ENCODE measurements around the gene KITLG. TPM values are rescaled to one million over a fixed set of nuclear protein-coding genes. Genes with fewer than 3 reads are reported as not detected.

The KITLG gene
- total and polyA plus RNA-seq, 3 experiments from 2014 or later = 0.33 to 0.49 TPM; not detected in 1

GRCh38 chr12:88544991-88545980 lies 35.0 kb downstream of the KITLG start:
- no peaks in the 10 kb centered on the region for H3K27me3 Mint-ChIP-seq
- Histone ChIP-seq H3K36me3 (ENCODE audit: insufficient read depth, low read length) (no peaks in the 10 kb centered on the region), H3K4me1 (ENCODE audit: insufficient read depth, low read length) (no peaks in the 10 kb centered on the region), H3K27me3 (ENCODE audit: insufficient read depth, low read length, poor library complexity, severe bottlenecking) (no peaks in the 10 kb centered on the region), H3K4me3 (ENCODE audit: low read length) (no peak overlapping the region), H3K9me3 (ENCODE audit: low read length) (no peaks in the 10 kb centered on the region), H3K27ac (ENCODE audit: low read depth, low read length) (no peak overlapping the region)
- ChIA-PET POLR2A (no interaction called here), CTCF (no interaction called here)
- no peaks in the 10 kb centered on the region for H3K4me1 Mint-ChIP-seq
- no peak for DNase-seq
- H3K36me3 Mint-ChIP-seq = no peaks in the 10 kb centered on the region
- no peak overlapping the region for H3K27ac Mint-ChIP-seq
- H3K9me3 Mint-ChIP-seq = peaks cover 0 to under 1% (median 0%) of the 10 kb centered on the region in 5 donors
- H3K4me3 Mint-ChIP-seq = no peak overlapping the region

GRCh38 chr12:88539893-88540292 lies 40.4 kb downstream of the KITLG start:
- Mint-ChIP-seq H3K27ac (no peak overlapping the region), H3K9me3 (peaks cover 2 to 8% (median 3%) of the 10 kb centered on the region in 5 donors), H3K36me3 (no peaks in the 10 kb centered on the region), H3K4me3 (no peak overlapping the region), H3K4me1 (no peaks in the 10 kb centered on the region), H3K27me3 (no peaks in the 10 kb centered on the region)
- H3K4me1 ChIP-seq (ENCODE audit: insufficient read depth, low read length) = no peaks in the 10 kb centered on the region
- H3K4me3 ChIP-seq (ENCODE audit: low read length) = no peak overlapping the region
- no peaks in the 10 kb centered on the region for H3K9me3 ChIP-seq (ENCODE audit: low read length)
- H3K36me3 ChIP-seq (ENCODE audit: insufficient read depth, low read length) = no peaks in the 10 kb centered on the region
- DNase-seq = no peak
- H3K27me3 ChIP-seq (ENCODE audit: insufficient read depth, low read length, poor library complexity, severe bottlenecking) = no peaks in the 10 kb centered on the region
- ChIA-PET POLR2A (no interaction called here), CTCF (no interaction called here)
- H3K27ac ChIP-seq (ENCODE audit: low read depth, low read length) = no peak overlapping the region

- H3K27me3 Mint-ChIP-seq = no peaks in the 10 kb centered on the region
Observed at GRCh38 chr12:88538697-88539096, 41.6 kb downstream of the KITLG start.

GRCh38 chr12:88538250-88538649 lies 42.0 kb downstream of the KITLG start:
- H3K27ac ChIP-seq (ENCODE audit: low read depth, low read length) = no peak overlapping the region
- H3K9me3 ChIP-seq (ENCODE audit: low read length) = no peaks in the 10 kb centered on the region
- H3K9me3 Mint-ChIP-seq = peaks cover 2 to 8% (median 3%) of the 10 kb centered on the region in 5 donors
- H3K4me1 ChIP-seq (ENCODE audit: insufficient read depth, low read length) = no peaks in the 10 kb centered on the region
- ChIA-PET CTCF (no interaction called here), POLR2A (no interaction called here)
- H3K4me1 Mint-ChIP-seq = no peaks in the 10 kb centered on the region
- DNase-seq = no peak
- H3K27me3 Mint-ChIP-seq = no peaks in the 10 kb centered on the region
- no peak overlapping the region for H3K4me3 Mint-ChIP-seq
- no peaks in the 10 kb centered on the region for H3K36me3 ChIP-seq (ENCODE audit: insufficient read depth, low read length)
- H3K36me3 Mint-ChIP-seq = no peaks in the 10 kb centered on the region
- H3K27ac Mint-ChIP-seq = no peak overlapping the region
- H3K27me3 ChIP-seq (ENCODE audit: insufficient read depth, low read length, poor library complexity, severe bottlenecking) = no peaks in the 10 kb centered on the region
- no peak overlapping the region for H3K4me3 ChIP-seq (ENCODE audit: low read length)

More at GRCh38 chr12:88538697-88539096, 41.6 kb downstream of the KITLG start:
- H3K9me3 ChIP-seq (ENCODE audit: low read length) = no peaks in the 10 kb centered on the region
- no peaks in the 10 kb centered on the region for H3K4me1 ChIP-seq (ENCODE audit: insufficient read depth, low read length)
- no peaks in the 10 kb centered on the region for H3K36me3 Mint-ChIP-seq
- H3K27ac Mint-ChIP-seq = no peak overlapping the region
- no peaks in the 10 kb centered on the region for H3K4me1 Mint-ChIP-seq
- H3K4me3 ChIP-seq (ENCODE audit: low read length) = no peak overlapping the region
- H3K4me3 Mint-ChIP-seq = no peak overlapping the region
- no peak overlapping the region for H3K27ac ChIP-seq (ENCODE audit: low read depth, low read length)
- H3K27me3 ChIP-seq (ENCODE audit: insufficient read depth, low read length, poor library complexity, severe bottlenecking) = no peaks in the 10 kb centered on the region
- ChIA-PET CTCF (no interaction called here), POLR2A (no interaction called here)
- peaks cover 2 to 8% (median 3%) of the 10 kb centered on the region in 5 donors for H3K9me3 Mint-ChIP-seq
- H3K36me3 ChIP-seq (ENCODE audit: insufficient read depth, low read length) = no peaks in the 10 kb centered on the region
- DNase-seq = no peak

GRCh38 chr12:88530868-88531267 lies 49.4 kb downstream of the KITLG start:
- H3K4me1 Mint-ChIP-seq = no peaks in the 10 kb centered on the region
- CTCF ChIA-PET = no interaction called here
- H3K9me3 ChIP-seq (ENCODE audit: low read length) = no peaks in the 10 kb centered on the region

GRCh38 chr12:88529531-88530488 lies 50.5 kb downstream of the KITLG start:
- H3K36me3 ChIP-seq (ENCODE audit: insufficient read depth, low read length) = no peaks in the 10 kb centered on the region
- ChIA-PET CTCF (no interaction called here), POLR2A (no interaction called here)
- no peak overlapping the region for H3K27ac ChIP-seq (ENCODE audit: low read depth, low read length)
- DNase-seq = no peak
- H3K9me3 ChIP-seq (ENCODE audit: low read length) = no peaks in the 10 kb centered on the region
- H3K4me1 Mint-ChIP-seq = no peaks in the 10 kb centered on the region
- no peak overlapping the region for H3K4me3 ChIP-seq (ENCODE audit: low read length)
- H3K9me3 Mint-ChIP-seq = peaks cover 0 to 2% (median 0%) of the 10 kb centered on the region in 5 donors
- H3K4me3 Mint-ChIP-seq = no peak overlapping the region
- H3K27me3 ChIP-seq (ENCODE audit: insufficient read depth, low read length, poor library complexity, severe bottlenecking) = no peaks in the 10 kb centered on the region
- H3K36me3 Mint-ChIP-seq = no peaks in the 10 kb centered on the region
- no peak overlapping the region for H3K27ac Mint-ChIP-seq
- H3K27me3 Mint-ChIP-seq = no peaks in the 10 kb centered on the region
- H3K4me1 ChIP-seq (ENCODE audit: insufficient read depth, low read length) = no peaks in the 10 kb centered on the region

More at GRCh38 chr12:88530868-88531267, 49.4 kb downstream of the KITLG start:
- Mint-ChIP-seq H3K27ac (no peak overlapping the region), H3K27me3 (no peaks in the 10 kb centered on the region), H3K4me3 (no peak overlapping the region), H3K36me3 (no peaks in the 10 kb centered on the region), H3K9me3 (peaks cover under 1 to 3% (median 2%) of the 10 kb centered on the region in 5 donors)
- POLR2A ChIA-PET = no interaction called here
- Histone ChIP-seq H3K4me3 (ENCODE audit: low read length) (no peak overlapping the region), H3K36me3 (ENCODE audit: insufficient read depth, low read length) (no peaks in the 10 kb centered on the region), H3K4me1 (ENCODE audit: insufficient read depth, low read length) (no peaks in the 10 kb centered on the region), H3K27ac (ENCODE audit: low read depth, low read length) (no peak overlapping the region), H3K27me3 (ENCODE audit: insufficient read depth, low read length, poor library complexity, severe bottlenecking) (no peaks in the 10 kb centered on the region)
- DNase-seq = no peak

- CTCF ChIA-PET = no interaction called here
- H3K4me3 Mint-ChIP-seq = no peak overlapping the region
Observed at GRCh38 chr12:88522961-88523360, 57.3 kb downstream of the KITLG start.

GRCh38 chr12:88520436-88520820 lies 59.8 kb downstream of the KITLG start:
- Histone ChIP-seq H3K27me3 (ENCODE audit: insufficient read depth, low read length, poor library complexity, severe bottlenecking) (no peaks in the 10 kb centered on the region), H3K36me3 (ENCODE audit: insufficient read depth, low read length) (no peaks in the 10 kb centered on the region), H3K4me3 (ENCODE audit: low read length) (no peak overlapping the region), H3K9me3 (ENCODE audit: low read length) (no peaks in the 10 kb centered on the region), H3K27ac (ENCODE audit: low read depth, low read length) (no peak overlapping the region), H3K4me1 (ENCODE audit: insufficient read depth, low read length) (no peaks in the 10 kb centered on the region)
- Mint-ChIP-seq H3K4me3 (no peak overlapping the region), H3K27me3 (no peaks in the 10 kb centered on the region), H3K9me3 (peaks cover 0 to 4% (median 0%) of the 10 kb centered on the region in 5 donors), H3K4me1 (no peaks in the 10 kb centered on the region), H3K36me3 (no peaks in the 10 kb centered on the region), H3K27ac (no peak overlapping the region)
- DNase-seq = no peak
- CTCF ChIA-PET = no interaction called here
- POLR2A ChIA-PET = no interaction called here

More at GRCh38 chr12:88522961-88523360, 57.3 kb downstream of the KITLG start:
- no peak for DNase-seq
- H3K9me3 Mint-ChIP-seq = peaks cover 0 to 6% (median 0%) of the 10 kb centered on the region in 5 donors
- H3K4me3 ChIP-seq (ENCODE audit: low read length) = no peak overlapping the region
- no peaks in the 10 kb centered on the region for H3K9me3 ChIP-seq (ENCODE audit: low read length)
- no peak overlapping the region for H3K27ac ChIP-seq (ENCODE audit: low read depth, low read length)
- no peaks in the 10 kb centered on the region for H3K36me3 ChIP-seq (ENCODE audit: insufficient read depth, low read length)
- no peaks in the 10 kb centered on the region for H3K36me3 Mint-ChIP-seq
- H3K27me3 ChIP-seq (ENCODE audit: insufficient read depth, low read length, poor library complexity, severe bottlenecking) = no peaks in the 10 kb centered on the region
- no peak overlapping the region for H3K27ac Mint-ChIP-seq
- no peaks in the 10 kb centered on the region for H3K27me3 Mint-ChIP-seq
- POLR2A ChIA-PET = no interaction called here
- H3K4me1 ChIP-seq (ENCODE audit: insufficient read depth, low read length) = no peaks in the 10 kb centered on the region
- no peaks in the 10 kb centered on the region for H3K4me1 Mint-ChIP-seq
